HEK293 (cell line): Measurements from ENCODE around the gene SERGEF.

Source experiments
- CTCF ChIA-PET: fragments of 350-600 bp; formaldehyde crosslinking; extraction: SDS; loops from one replicate; lab custom pipeline; 2021; ENCODE audit warnings: antibody characterized with exemption; lab: Yijun Ruan, JAX
- POLR2A ChIA-PET: fragments of 300-600 bp; formaldehyde crosslinking; extraction: SDS; loops from one replicate; lab custom pipeline; 2020; ENCODE audit warnings: antibody characterized with exemption, inconsistent platforms; lab: Yijun Ruan, JAX
- H3K27ac ChIP-seq: fragments of 200-500 bp; sonication (Bioruptor generic); 2 replicates; pipeline ENCODE4 v1.5.1; 2014; ENCODE audit warnings: low read depth, low read length, control low read depth, inconsistent platforms; ENCODE audit errors: extremely low read depth
- H3K36me3 ChIP-seq, 2 experiments: fragments of 200-500 bp in 1 of 2; sonication (Bioruptor generic) in 1 of 2; 1 replicate in 1 of 2; 2 replicates in 1 of 2; pipeline ENCODE4 v1.5.1; 2014 to 2017; ENCODE audit warnings: inconsistent platforms in 2 of 2, low read length in 2 of 2; ENCODE audit not compliant: control insufficient read depth in 2 of 2, insufficient read depth in 1 of 2
- H3K4me1 ChIP-seq: fragments of 200-500 bp; sonication (Bioruptor generic); 2 replicates; pipeline ENCODE4 v1.5.1; 2014; ENCODE audit warnings: mild to moderate bottlenecking, low read length, inconsistent platforms; ENCODE audit not compliant: control insufficient read depth, insufficient read depth
- H3K4me3 ChIP-seq: 2 replicates; pipeline ENCODE4 v1.5.1; 2011; ENCODE audit warnings: low read depth, mild to moderate bottlenecking, control low read depth, low read length, moderate library complexity
- H3K9me3 ChIP-seq: fragments of 200-500 bp; sonication (Bioruptor generic); 2 replicates; pipeline ENCODE4 v1.5.1; 2014; ENCODE audit warnings: low read depth, low read length, inconsistent platforms; ENCODE audit not compliant: control insufficient read depth, insufficient read depth
- FEZF1 ChIP-seq: fragments of 450-650 bp; formaldehyde crosslinking; IDR thresholded peaks from 2 replicates; pipeline ENCODE4 v1.5.1; 2016; ENCODE audit warnings: missing biosample characterization, missing genetic modification characterization
- PRDM1 ChIP-seq: fragments of 450-650 bp; formaldehyde crosslinking; IDR thresholded peaks from 2 replicates; pipeline ENCODE4; 2016; ENCODE audit warnings: missing biosample characterization, missing genetic modification characterization
- SCRT1 ChIP-seq: fragments of 450-650 bp; formaldehyde crosslinking; IDR thresholded peaks from 2 replicates; pipeline ENCODE4 v1.5.1; 2016; ENCODE audit warnings: missing biosample characterization, missing genetic modification characterization, borderline replicate concordance
- ZBTB1 ChIP-seq: fragments of 450-650 bp; formaldehyde crosslinking; IDR thresholded peaks from 2 replicates; pipeline ENCODE4 v1.5.1; 2016; ENCODE audit warnings: missing biosample characterization, missing genetic modification characterization
- ZBTB17 ChIP-seq: fragments of 450-650 bp; formaldehyde crosslinking; IDR thresholded peaks from 2 replicates; pipeline ENCODE4 v1.5.1; 2016; ENCODE audit warnings: missing biosample characterization, missing genetic modification characterization
- ZFHX2 ChIP-seq: fragments of 450-650 bp; formaldehyde crosslinking; conservative IDR thresholded peaks from 2 replicates; pipeline ENCODE4 v1.5.1; 2016; ENCODE audit warnings: missing biosample characterization, missing genetic modification characterization
- ZNF112 ChIP-seq: fragments of 450-650 bp; formaldehyde crosslinking; IDR thresholded peaks from 2 replicates; pipeline ENCODE4 v1.5.0; 2017; ENCODE audit warnings: missing biosample characterization, missing genetic modification characterization
- ZNF174 ChIP-seq: fragments of 450-650 bp; formaldehyde crosslinking; IDR thresholded peaks from 2 replicates; pipeline ENCODE4 v1.5.0; 2017; ENCODE audit warnings: missing biosample characterization, mild to moderate bottlenecking, missing genetic modification characterization
- ZNF184 ChIP-seq: fragments of 450-650 bp; IDR thresholded peaks from 2 replicates; pipeline ENCODE4 v1.5.1; 2018; ENCODE audit warnings: missing biosample characterization, mild to moderate bottlenecking, missing genetic modification characterization
- ZNF23 ChIP-seq: fragments of 450-650 bp; formaldehyde crosslinking; IDR thresholded peaks from 2 replicates; pipeline ENCODE4 v1.5.1; 2016; ENCODE audit warnings: missing biosample characterization, missing genetic modification characterization, borderline replicate concordance
- ZNF248 ChIP-seq: fragments of 450-650 bp; formaldehyde crosslinking; IDR thresholded peaks from 2 replicates; pipeline ENCODE4 v1.5.1; 2017; ENCODE audit warnings: missing biosample characterization, missing genetic modification characterization
- ZNF292 ChIP-seq: fragments of 450-650 bp; formaldehyde crosslinking; IDR thresholded peaks from 2 replicates; pipeline ENCODE4 v1.5.1; 2016; ENCODE audit warnings: low read depth, missing biosample characterization, missing genetic modification characterization, borderline replicate concordance
- ZNF366 ChIP-seq: fragments of 450-650 bp; formaldehyde crosslinking; conservative IDR thresholded peaks from 2 replicates; pipeline ENCODE4 v1.5.1; 2016; ENCODE audit warnings: missing biosample characterization, missing genetic modification characterization
- ZNF394 ChIP-seq: fragments of 450-650 bp; formaldehyde crosslinking; IDR thresholded peaks from 2 replicates; pipeline ENCODE4 v1.5.1; 2016; ENCODE audit warnings: missing biosample characterization, missing genetic modification characterization, mild to moderate bottlenecking, moderate library complexity, borderline replicate concordance
- ZNF514 ChIP-seq: fragments of 450-650 bp; formaldehyde crosslinking; IDR thresholded peaks from 2 replicates; pipeline ENCODE4 v1.5.1; 2016; ENCODE audit warnings: missing biosample characterization, missing genetic modification characterization
- ZNF624 ChIP-seq: fragments of 450-650 bp; formaldehyde crosslinking; IDR thresholded peaks from 2 replicates; pipeline ENCODE4 v1.5.1; 2017; ENCODE audit warnings: missing biosample characterization, missing genetic modification characterization
- ZNF654 ChIP-seq: fragments of 450-650 bp; formaldehyde crosslinking; IDR thresholded peaks from 2 replicates; pipeline ENCODE4 v1.5.1; 2016; ENCODE audit warnings: low read depth, missing biosample characterization, missing genetic modification characterization
- ZNF791 ChIP-seq: fragments of 450-650 bp; formaldehyde crosslinking; IDR thresholded peaks from 2 replicates; pipeline ENCODE4 v1.5.1; 2016; ENCODE audit warnings: missing biosample characterization, missing genetic modification characterization
- ZSCAN23 ChIP-seq: fragments of 450-650 bp; formaldehyde crosslinking; IDR thresholded peaks from 2 replicates; pipeline ENCODE4 v1.5.1; 2016; ENCODE audit warnings: missing biosample characterization, missing genetic modification characterization
- ZSCAN30 ChIP-seq: fragments of 450-650 bp; IDR thresholded peaks from 2 replicates; pipeline ENCODE4 v1.5.1; 2018; ENCODE audit warnings: missing biosample characterization, mild to moderate bottlenecking, missing genetic modification characterization, moderate library complexity
- TF ChIP-seq, protein P1 (sequence below): fragments of 450-650 bp; formaldehyde crosslinking; IDR thresholded peaks from 2 replicates; pipeline ENCODE4 v1.5.1; 2016; ENCODE audit warnings: missing biosample characterization, missing genetic modification characterization
- TF ChIP-seq, protein P2 (sequence below): fragments of 450-650 bp; formaldehyde crosslinking; IDR thresholded peaks from 2 replicates; pipeline ENCODE4 v1.5.1; 2016; ENCODE audit warnings: missing biosample characterization, missing genetic modification characterization
- TF ChIP-seq, protein P3 (sequence below): fragments of 450-650 bp; formaldehyde crosslinking; optimal IDR thresholded peaks from 2 replicates; pipeline ENCODE3; 2016; ENCODE audit warnings: missing biosample characterization, mild to moderate bottlenecking, missing genetic modification characterization

Gene SERGEF

DNA sequence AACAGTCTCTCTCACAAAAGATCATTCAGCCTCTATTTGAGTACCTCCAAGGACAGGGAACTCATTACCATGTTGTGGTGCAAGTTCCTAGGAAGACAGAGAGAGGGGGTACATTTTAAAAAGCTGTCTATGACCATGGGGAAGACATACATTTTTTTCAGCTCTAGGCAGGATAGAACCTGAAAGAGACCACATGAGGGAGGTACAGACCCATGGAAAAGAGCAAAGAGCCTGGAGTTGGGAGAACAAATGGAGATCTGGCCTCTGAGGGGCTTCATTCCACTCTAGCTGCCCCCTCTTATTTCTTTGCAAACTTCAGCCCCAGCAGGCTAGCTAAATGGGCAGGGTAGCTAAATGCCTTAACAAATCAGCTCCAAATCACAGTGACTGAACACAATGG, 241.9 kb downstream of the SERGEF start:
- H3K4me1 ChIP-seq, result no peaks in the 10 kb centered on the region
- CTCF ChIA-PET, result interaction anchor here (1.2 to 3.9 kb wide), 3 partner anchors 12 to 202 kb away, joined by 4 to 15 read pairs (median 9); no protein-coding TSS in a partner anchor
- TF ChIP-seq FEZF1 (tag by site-specific recombination) (no peak), ZNF654 (tag by site-specific recombination) (0 out of 2 replicates have a peak, but pooled peaks have one; percentile 5), SCRT1 (tag by site-specific recombination) (no peak), ZSCAN23 (tag by site-specific recombination) (no peak), ZNF174 (tag by site-specific recombination) (no peak), ZNF184 (no peak), ZSCAN30 (no peak)
- TF ChIP-seq, protein P1, sequence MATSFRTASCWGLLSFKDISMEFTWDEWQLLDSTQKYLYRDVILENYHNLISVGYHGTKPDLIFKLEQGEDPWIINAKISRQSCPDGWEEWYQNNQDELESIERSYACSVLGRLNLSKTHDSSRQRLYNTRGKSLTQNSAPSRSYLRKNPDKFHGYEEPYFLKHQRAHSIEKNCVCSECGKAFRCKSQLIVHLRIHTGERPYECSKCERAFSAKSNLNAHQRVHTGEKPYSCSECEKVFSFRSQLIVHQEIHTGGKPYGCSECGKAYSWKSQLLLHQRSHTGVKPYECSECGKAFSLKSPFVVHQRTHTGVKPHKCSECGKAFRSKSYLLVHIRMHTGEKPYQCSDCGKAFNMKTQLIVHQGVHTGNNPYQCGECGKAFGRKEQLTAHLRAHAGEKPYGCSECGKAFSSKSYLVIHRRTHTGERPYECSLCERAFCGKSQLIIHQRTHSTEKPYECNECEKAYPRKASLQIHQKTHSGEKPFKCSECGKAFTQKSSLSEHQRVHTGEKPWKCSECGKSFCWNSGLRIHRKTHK (tag by site-specific recombination), result no peak

DNA sequence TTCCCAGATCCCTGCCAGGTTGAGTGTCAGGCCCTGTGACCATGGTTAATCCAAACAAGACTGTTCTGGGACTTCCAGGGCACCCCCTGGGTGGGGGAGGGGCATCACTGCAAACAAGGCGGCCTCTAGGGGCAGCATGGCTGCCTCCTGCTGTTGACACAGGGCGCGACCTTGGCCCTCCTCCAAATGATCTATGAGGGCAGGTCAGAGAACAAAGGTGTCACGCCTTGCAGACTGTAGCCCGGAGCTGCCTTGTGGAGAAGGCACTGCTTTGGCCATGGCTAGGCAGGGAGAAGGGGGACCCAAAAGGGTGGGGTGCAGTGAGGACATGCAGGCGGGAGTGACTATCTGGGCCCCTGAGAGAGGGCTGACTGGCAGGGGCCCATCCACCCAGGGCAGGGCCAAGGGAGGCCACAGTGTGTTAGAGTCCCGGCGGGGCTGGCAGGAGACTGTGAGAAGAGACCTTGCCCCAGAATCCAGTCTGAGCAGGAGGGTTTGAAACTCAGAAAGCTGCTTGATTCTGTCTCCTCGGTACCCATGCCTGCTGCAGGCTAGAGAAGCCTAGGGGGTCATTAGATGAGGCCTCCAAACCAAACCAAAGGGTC, 242.7 kb downstream of the SERGEF start:
- TF ChIP-seq ZNF112, result no peak
- TF ChIP-seq ZNF248 (tag by site-specific recombination), result no peak
- TF ChIP-seq, protein P2, sequence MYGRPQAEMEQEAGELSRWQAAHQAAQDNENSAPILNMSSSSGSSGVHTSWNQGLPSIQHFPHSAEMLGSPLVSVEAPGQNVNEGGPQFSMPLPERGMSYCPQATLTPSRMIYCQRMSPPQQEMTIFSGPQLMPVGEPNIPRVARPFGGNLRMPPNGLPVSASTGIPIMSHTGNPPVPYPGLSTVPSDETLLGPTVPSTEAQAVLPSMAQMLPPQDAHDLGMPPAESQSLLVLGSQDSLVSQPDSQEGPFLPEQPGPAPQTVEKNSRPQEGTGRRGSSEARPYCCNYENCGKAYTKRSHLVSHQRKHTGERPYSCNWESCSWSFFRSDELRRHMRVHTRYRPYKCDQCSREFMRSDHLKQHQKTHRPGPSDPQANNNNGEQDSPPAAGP (tag by site-specific recombination), result 0 out of 2 replicates have a peak, but pooled peaks have one; percentile 42
- Histone ChIP-seq H3K9me3 (no peaks in the 10 kb centered on the region), H3K36me3 (no peaks in the 10 kb centered on the region), H3K4me3 (no peak overlapping the region), H3K27ac (no peak overlapping the region), H3K4me1 (no peaks in the 10 kb centered on the region)
- ChIA-PET POLR2A (no interaction called here), CTCF (interaction anchor here (1.7 to 3.9 kb wide), 2 partner anchors 11 to 203 kb away, joined by 5 to 15 read pairs; no protein-coding TSS in a partner anchor)

More for the DNA sequence above, 241.9 kb downstream of the SERGEF start:
- H3K27ac ChIP-seq, result no peak overlapping the region
- H3K9me3 ChIP-seq, result no peaks in the 10 kb centered on the region
- POLR2A ChIA-PET, result no interaction called here
- H3K36me3 ChIP-seq, result no peaks in the 10 kb centered on the region
- no peak overlapping the region for H3K4me3 ChIP-seq

DNA sequence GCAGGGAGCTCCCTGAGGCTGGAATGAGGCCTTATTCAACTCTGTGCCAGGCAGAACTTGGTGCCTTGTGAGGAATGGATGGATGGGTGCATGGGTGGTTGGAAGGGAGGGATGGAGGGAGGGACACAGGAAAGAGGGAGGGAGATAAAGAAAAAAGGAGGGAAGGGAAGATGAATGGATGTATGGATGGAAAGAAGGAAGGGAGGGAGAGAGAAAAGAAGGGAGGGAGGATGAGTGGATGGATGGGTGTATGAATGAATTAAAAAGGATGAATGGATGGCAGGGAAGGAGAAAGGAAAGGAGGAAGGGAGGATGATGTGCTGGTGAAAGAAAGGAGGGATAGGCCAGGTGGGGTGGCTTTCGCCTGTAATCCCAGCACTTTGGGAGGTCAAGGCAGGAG, 243.6 kb downstream of the SERGEF start:
- no peaks in the 10 kb centered on the region for H3K9me3 ChIP-seq
- H3K27ac ChIP-seq, result no peak overlapping the region
- H3K36me3 ChIP-seq, result no peaks in the 10 kb centered on the region
- no peak for TF ChIP-seq ZNF23 (tag by site-specific recombination)
- 0 out of 2 replicates have a peak, but pooled peaks have one; percentile 26 for TF ChIP-seq ZBTB17 (tag by site-specific recombination)
- no peak for TF ChIP-seq ZNF624
- no peak for TF ChIP-seq ZNF394 (tag by site-specific recombination)
- peak; percentile 92 for TF ChIP-seq ZNF366 (tag by site-specific recombination)
- ChIA-PET POLR2A (no interaction called here), CTCF (interaction anchor here (0.7 to 3.9 kb wide), 5 partner anchors 9 to 204 kb away, joined by 4 to 15 read pairs (median 5); no protein-coding TSS in a partner anchor)
- no peak overlapping the region for H3K4me3 ChIP-seq
- H3K4me1 ChIP-seq, result no peaks in the 10 kb centered on the region

DNA sequence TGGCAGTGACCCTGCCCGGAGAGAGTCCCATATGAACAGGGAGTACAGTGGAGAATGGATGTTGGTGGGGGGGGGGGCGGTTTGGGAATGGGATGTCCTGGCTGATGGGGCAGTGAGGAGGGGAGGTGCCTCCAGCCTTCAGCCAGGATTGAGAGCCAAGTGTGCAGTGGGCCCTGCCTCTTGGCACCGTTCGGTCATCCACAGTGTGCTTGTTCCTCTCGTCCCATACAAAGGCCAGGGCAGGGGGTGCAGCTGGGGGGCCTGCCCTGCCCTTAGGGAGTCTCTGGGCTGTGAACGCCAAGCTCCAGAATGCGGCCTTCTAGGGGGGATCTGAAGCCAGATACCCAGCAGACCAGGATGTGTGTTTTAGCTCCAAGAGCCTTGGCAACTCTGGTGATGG, 244.3 kb downstream of the SERGEF start:
- Histone ChIP-seq H3K36me3 (no peaks in the 10 kb centered on the region), H3K4me3 (no peak overlapping the region), H3K27ac (no peak overlapping the region), H3K4me1 (no peaks in the 10 kb centered on the region), H3K9me3 (no peaks in the 10 kb centered on the region)
- POLR2A ChIA-PET, result no interaction called here
- CTCF ChIA-PET, result interaction anchor here (0.6 to 3.9 kb wide), 6 partner anchors 8 to 204 kb away, joined by 3 to 15 read pairs (median 5); no protein-coding TSS in a partner anchor
- no peak for TF ChIP-seq PRDM1 (tag by site-specific recombination)
- TF ChIP-seq ZFHX2 (tag by site-specific recombination), result no peak
- TF ChIP-seq ZBTB1 (tag by site-specific recombination), result no peak
- no peak for TF ChIP-seq ZNF174 (tag by site-specific recombination)
- TF ChIP-seq ZNF791 (tag by site-specific recombination), result no peak
- TF ChIP-seq ZNF292 (tag by site-specific recombination), result no peak
- TF ChIP-seq, protein P3, sequence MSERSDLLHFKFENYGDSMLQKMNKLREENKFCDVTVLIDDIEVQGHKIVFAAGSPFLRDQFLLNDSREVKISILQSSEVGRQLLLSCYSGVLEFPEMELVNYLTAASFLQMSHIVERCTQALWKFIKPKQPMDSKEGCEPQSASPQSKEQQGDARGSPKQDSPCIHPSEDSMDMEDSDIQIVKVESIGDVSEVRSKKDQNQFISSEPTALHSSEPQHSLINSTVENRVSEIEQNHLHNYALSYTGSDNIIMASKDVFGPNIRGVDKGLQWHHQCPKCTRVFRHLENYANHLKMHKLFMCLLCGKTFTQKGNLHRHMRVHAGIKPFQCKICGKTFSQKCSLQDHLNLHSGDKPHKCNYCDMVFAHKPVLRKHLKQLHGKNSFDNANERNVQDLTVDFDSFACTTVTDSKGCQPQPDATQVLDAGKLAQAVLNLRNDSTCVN (tag by site-specific recombination), result no peak
- no peak for TF ChIP-seq ZNF514 (tag by site-specific recombination)
